Smooth muscle cell (in vitro differentiated cells): ENCODE data around the gene CUBN. TPM values are rescaled to one million over a fixed set of nuclear protein-coding genes. Genes with fewer than 3 reads are reported as not detected.
A peak's percentile ranks its signal among the peaks of the same experiment; 100 is the strongest.

Experiments used
- DNase-seq: peaks from one replicate; lab custom pipeline; 2025; ENCODE audit not compliant: unreplicated experiment; lab: John Stamatoyannopoulos, UW
- H2AFZ ChIP-seq: fragments of 200-600 bp; sonication (generic); 2 replicates; pipeline ENCODE4 v1.6.0; 2016; ENCODE audit warnings: antibody characterized with exemption, low read depth, mild to moderate bottlenecking
- H3F3A ChIP-seq: fragments of 200-600 bp; sonication (generic); 2 replicates; pipeline ENCODE4 v1.6.0; 2017; ENCODE audit warnings: antibody characterized with exemption, low read depth
- H3K27ac ChIP-seq: fragments of 200-600 bp; sonication (generic); 2 replicates; pipeline ENCODE4 v1.5.1; 2016; ENCODE audit warnings: low read depth, mild to moderate bottlenecking
- H3K27me3 ChIP-seq: fragments of 200-600 bp; sonication (generic); 2 replicates; pipeline ENCODE4 v1.6.1; 2016; ENCODE audit warnings: low read depth, mild to moderate bottlenecking
- H3K36me3 ChIP-seq: fragments of 200-600 bp; sonication (generic); 2 replicates; pipeline ENCODE4 v1.5.1; 2016; ENCODE audit warnings: low read depth
- H3K4me1 ChIP-seq: fragments of 200-600 bp; sonication (generic); 2 replicates; pipeline ENCODE4 v1.5.1; 2016; ENCODE audit warnings: low read depth
- H3K4me2 ChIP-seq: fragments of 200-600 bp; sonication (generic); 2 replicates; pipeline ENCODE4 v1.6.0; 2016; ENCODE audit warnings: mild to moderate bottlenecking
- H3K4me3 ChIP-seq: fragments of 200-600 bp; sonication (generic); 2 replicates; pipeline ENCODE4 v1.5.1; 2016; ENCODE audit warnings: mild to moderate bottlenecking
- H3K79me2 ChIP-seq: fragments of 200-600 bp; sonication (generic); 2 replicates; pipeline ENCODE4 v1.6.0; 2016; ENCODE audit warnings: low read depth, mild to moderate bottlenecking
- H3K9ac ChIP-seq: fragments of 200-600 bp; sonication (generic); 2 replicates; pipeline ENCODE4 v1.6.0; 2016; ENCODE audit warnings: low read depth
- H3K9me3 ChIP-seq: fragments of 200-600 bp; sonication (generic); replicated peaks from 2 replicates; pipeline ENCODE4 v1.5.1; 2016; ENCODE audit warnings: low read depth
- H4K20me1 ChIP-seq: fragments of 200-600 bp; sonication (generic); 2 replicates; pipeline ENCODE4 v1.6.0; 2016; ENCODE audit warnings: low read depth
- CTCF ChIP-seq: fragments of 200-600 bp; sonication (generic); IDR thresholded peaks from 2 replicates; pipeline ENCODE4 v1.5.1; 2017; ENCODE audit warnings: borderline replicate concordance, mild to moderate bottlenecking, antibody characterized with exemption; ENCODE audit not compliant: insufficient read depth, poor library complexity, severe bottlenecking
- WGBS: methylation state at CpG from one replicate; pipeline ENCODE4 v1.1.7; 2016; ENCODE audit warnings: low lambda C conversion rate; 5-methylcytosine and 5-hydroxymethylcytosine counted together
- polyA plus RNA-seq: library from polyadenylated mRNA; unstranded; fragments of >200 nt; fragmentation: Nextera tagmentation; extraction: Ambion mirVana; gene quantifications from 2 replicates; pipeline ENCODE4 v1.2.1, GENCODE V29; 2016
- total RNA-seq: library from RNA; depleted of rRNA; stranded (reverse); fragments of >200 nt; gene quantifications from 2 replicates; pipeline ENCODE4 v1.2.3, GENCODE V29; 2014

CUBN gene
- total and polyA plus RNA-seq, 2 experiments from 2014 or later: 0.62 to 4.7 TPM

GRCh38 chr10:17075533-17076359 lies 53.9 kb downstream of the CUBN start:
- Histone ChIP-seq H3K27ac (peak overlapping the region; percentile 98), H3K9ac (peak overlapping the region; percentile 85), H3K36me3 (no peaks in the 10 kb centered on the region), H3K27me3 (no peaks in the 10 kb centered on the region), H3F3A (peaks cover 18% of the 10 kb centered on the region), H3K79me2 (no peaks in the 10 kb centered on the region), H3K4me1 (peaks cover 9% of the 10 kb centered on the region), H4K20me1 (no peaks in the 10 kb centered on the region), H2AFZ (peak overlapping the region; percentile 2), H3K4me2 (peak overlapping the region; percentile 70), H3K9me3 (no peaks in the 10 kb centered on the region), H3K4me3 (no peak overlapping the region)
- WGBS: 24% methylated on average over 2 of the region's 2 CpGs
- no peak for TF ChIP-seq CTCF
- DNase-seq: no peak

DNA sequence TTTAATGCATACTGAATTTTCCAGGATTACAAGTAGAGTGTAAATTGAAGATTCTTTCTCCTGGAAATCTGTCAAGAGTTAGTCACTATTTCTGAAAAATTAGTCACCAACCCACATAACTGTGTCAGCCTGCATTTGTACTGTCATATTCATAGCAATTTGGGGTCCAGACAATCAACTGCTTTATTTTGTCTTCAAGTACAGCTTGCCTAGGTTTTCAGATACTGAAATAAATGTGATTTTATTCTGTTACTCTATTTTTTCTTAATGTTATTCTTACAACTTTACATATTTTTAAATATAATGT lies 55.1 kb downstream of the CUBN start:
- no peaks in the 10 kb centered on the region for H4K20me1 ChIP-seq
- peak overlapping the region; percentile 98 for H3K27ac ChIP-seq
- H2AFZ ChIP-seq: no peak overlapping the region
- H3F3A ChIP-seq: peaks cover 18% of the 10 kb centered on the region
- no peak for DNase-seq
- H3K79me2 ChIP-seq: no peaks in the 10 kb centered on the region
- peaks cover 9% of the 10 kb centered on the region for H3K4me1 ChIP-seq
- H3K36me3 ChIP-seq: no peaks in the 10 kb centered on the region
- peak overlapping the region; percentile 71 for H3K4me2 ChIP-seq
- no peak for TF ChIP-seq CTCF
- H3K4me3 ChIP-seq: no peak overlapping the region
- no peaks in the 10 kb centered on the region for H3K27me3 ChIP-seq
- H3K9ac ChIP-seq: peak overlapping the region; percentile 85
- no peaks in the 10 kb centered on the region for H3K9me3 ChIP-seq

DNA sequence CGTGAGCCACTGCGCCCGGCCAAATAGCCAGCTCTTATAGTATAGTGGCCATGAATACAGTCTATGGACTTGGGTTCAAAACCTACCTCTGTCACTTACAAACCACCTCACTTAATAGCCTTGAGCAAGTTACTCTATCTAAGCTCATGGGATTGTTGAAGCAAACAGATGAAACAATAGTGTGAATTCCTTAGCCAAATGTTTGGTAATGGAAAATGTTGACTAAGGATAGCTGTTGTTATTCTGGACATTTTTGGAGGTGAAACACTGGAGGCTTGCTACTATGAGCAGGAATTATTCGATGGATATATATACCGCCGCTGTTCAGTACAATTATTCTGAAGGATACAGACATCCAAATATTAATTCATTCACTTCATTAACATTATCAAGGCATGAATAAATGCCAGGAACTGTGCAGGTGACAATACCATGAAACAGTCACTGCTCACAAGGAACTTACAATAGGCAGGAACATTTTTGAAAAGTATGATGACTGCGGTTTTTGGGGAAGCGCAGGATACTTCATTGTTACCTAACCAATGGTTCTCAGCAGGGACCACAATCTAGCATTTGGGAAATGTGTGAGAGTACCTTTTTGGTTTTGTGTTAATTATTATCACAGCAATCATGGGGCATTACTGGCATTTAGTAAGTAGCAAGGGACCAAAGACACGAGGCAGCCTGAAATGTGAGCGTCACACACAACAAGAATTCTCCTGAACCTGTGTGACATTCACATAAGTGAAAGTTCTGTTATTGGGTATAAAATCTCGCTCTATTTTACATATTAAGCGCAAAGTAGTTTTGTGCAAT lies 55.7 kb downstream of the CUBN start:
- 96% methylated on average over 12 of the region's 12 CpGs for WGBS
- H3K36me3 ChIP-seq: no peaks in the 10 kb centered on the region
- TF ChIP-seq CTCF: no peak
- peak overlapping the region; percentile 25 for H3K9ac ChIP-seq
- H3K4me1 ChIP-seq: peaks cover 9% of the 10 kb centered on the region
- H3F3A ChIP-seq: peaks cover 18% of the 10 kb centered on the region
- H3K4me2 ChIP-seq: peak overlapping the region; percentile 71
- no peaks in the 10 kb centered on the region for H4K20me1 ChIP-seq
- DNase-seq: no peak
- H3K79me2 ChIP-seq: no peaks in the 10 kb centered on the region
- no peaks in the 10 kb centered on the region for H3K27me3 ChIP-seq
- no peak overlapping the region for H3K4me3 ChIP-seq
- H3K9me3 ChIP-seq: no peaks in the 10 kb centered on the region
- H2AFZ ChIP-seq: no peak overlapping the region
- peak overlapping the region; percentile 98 for H3K27ac ChIP-seq
